ENCODE results near the gene KCNJ16. TPM values are rescaled to one million over a fixed set of nuclear protein-coding genes. Genes with fewer than 3 reads are reported as not detected.

KCNJ16 gene
- under 1 TPM in 1 of 2 donors, not detected in 1; 0.24 TPM for total RNA-seq
- not detected for polyA plus RNA-seq
- long read RNA-seq, donor 1, result 0 reads
- long read RNA-seq, donor 2, result 0 reads

DNA sequence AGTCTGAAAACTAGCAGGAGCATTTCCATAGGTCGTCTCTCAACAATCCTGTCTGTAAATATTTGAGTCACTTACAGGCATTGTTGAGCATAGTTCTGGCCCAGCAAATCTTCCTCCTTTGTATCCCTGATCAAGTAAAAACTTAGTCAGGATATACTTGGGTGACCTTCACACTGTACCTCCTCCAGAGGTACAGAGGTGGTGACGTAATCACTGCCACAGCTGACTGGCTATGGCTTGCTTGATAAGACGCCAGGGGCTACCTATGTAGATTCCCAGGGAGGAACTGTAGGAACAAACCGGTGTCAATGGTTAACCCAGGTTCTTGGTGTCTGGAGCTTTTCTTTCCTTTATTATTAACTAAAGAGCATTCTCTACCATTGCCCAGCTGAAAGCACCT lies at the start of gene KCNJ16:
Gene KCNJ16 (plus strand): TSS at position 270 of the 400 bp plus-strand sequence. CDS start 56,863 bp downstream, outside the sequence.
- 60 to 78% methylated on average over 4 of the region's 4 CpGs for whole genome bisulfite sequencing, 2 donors
- H3K36me3 ChIP-seq (ENCODE audit: control insufficient read depth in 1 of 2, insufficient read depth in 2 of 2, low read length in 1 of 2), result no peaks in the 10 kb centered on the region
- ATAC-seq (ENCODE audit: low FRiP score) (no peak), DNase-seq (no peak)
- no peaks in the 10 kb centered on the region for H3K27me3 ChIP-seq (ENCODE audit: control insufficient read depth in 1 of 2, insufficient read depth in 2 of 2, low read length in 1 of 2)
- no peak within 1 kb of the TSS for H3K4me3 ChIP-seq (ENCODE audit: low read length in 2 of 2)
- no peaks in the 10 kb centered on the region for H3K4me1 ChIP-seq (ENCODE audit: control insufficient read depth in 1 of 2, insufficient read depth in 2 of 2, low read length in 2 of 2)
- no peak within 1 kb of the TSS for H3K27ac ChIP-seq (ENCODE audit: low read depth in 1 of 2, low read length in 2 of 2)
- intact Hi-C loops (cut with DNase I), result no loop called here
- no peaks in the 10 kb centered on the region for H3K9me3 ChIP-seq (ENCODE audit: control insufficient read depth, low read length)

DNA sequence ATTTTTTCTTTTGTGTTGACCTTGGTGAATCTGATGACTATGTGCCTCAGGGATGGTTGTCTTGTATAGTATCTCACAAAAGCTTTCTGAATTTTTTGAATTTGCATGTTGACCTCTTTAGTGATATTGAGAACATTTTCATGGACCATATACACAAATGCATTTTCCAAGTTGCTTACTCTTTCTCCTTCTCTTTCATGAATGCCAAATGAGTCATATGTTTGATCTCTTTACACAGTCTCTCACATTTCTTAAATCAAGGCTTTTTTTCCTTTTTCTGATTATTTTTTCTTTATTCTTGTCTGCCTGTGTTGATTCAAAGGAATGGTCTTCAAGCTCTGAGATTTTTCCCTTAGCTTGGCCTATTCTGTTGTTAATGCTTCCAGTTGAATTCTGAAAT lies 46.6 kb upstream of the KCNJ16 start:
- H3K36me3 ChIP-seq (ENCODE audit: control insufficient read depth in 1 of 2, insufficient read depth in 2 of 2, low read length in 1 of 2), result no peaks in the 10 kb centered on the region
- no peak overlapping the region for H3K27ac ChIP-seq (ENCODE audit: low read depth in 1 of 2, low read length in 2 of 2)
- intact Hi-C loops (cut with DNase I), result no loop called here
- H3K4me1 ChIP-seq (ENCODE audit: control insufficient read depth in 1 of 2, insufficient read depth in 2 of 2, low read length in 2 of 2), result no peaks in the 10 kb centered on the region
- H3K9me3 ChIP-seq (ENCODE audit: control insufficient read depth, low read length), result no peaks in the 10 kb centered on the region
- no peaks in the 10 kb centered on the region for H3K27me3 ChIP-seq (ENCODE audit: control insufficient read depth in 1 of 2, insufficient read depth in 2 of 2, low read length in 1 of 2)
- ATAC-seq (ENCODE audit: low FRiP score) (no peak), DNase-seq (no peak)
- H3K4me3 ChIP-seq (ENCODE audit: low read length in 2 of 2), result no peak overlapping the region

DNA sequence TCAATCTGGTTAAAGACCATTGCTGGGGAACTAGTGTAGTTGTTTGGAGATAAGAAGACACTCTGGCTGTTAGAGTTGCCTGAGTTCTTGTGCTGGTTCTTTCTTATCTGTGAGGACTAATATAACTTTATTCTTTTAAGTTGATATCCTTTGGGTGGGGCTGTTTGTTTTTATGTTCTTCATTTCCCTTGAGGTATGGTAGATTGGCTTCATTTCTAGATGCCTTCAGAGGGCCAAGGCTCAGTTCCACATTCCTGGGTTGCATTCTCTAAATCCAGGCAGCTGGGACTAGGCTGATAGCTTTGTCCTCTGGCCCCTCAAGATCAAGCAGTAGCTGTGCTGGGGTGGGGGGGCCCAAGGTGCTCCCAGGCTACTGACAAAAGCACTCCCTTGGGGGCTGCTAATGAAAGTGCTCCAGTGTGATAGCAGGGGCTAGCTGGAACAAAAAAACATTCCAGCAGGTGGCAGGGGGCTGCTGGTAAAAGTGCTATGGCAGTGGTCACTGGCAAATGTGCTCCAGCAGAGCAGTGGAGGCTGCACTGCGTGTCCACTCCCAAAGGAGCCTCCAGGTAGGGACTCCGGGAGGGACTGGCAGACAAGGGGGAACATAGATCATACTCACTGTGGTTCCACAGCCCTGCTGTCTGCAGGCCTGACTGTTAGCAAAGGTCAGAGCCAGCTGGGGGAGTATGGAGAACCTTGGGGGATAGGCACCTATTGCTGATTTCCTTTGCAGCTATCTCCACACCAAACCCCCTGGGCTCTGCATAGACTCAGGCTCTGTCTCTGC lies 45.9 kb upstream of the KCNJ16 start:
- no peaks in the 10 kb centered on the region for H3K36me3 ChIP-seq (ENCODE audit: control insufficient read depth in 1 of 2, insufficient read depth in 2 of 2, low read length in 1 of 2)
- H3K4me3 ChIP-seq (ENCODE audit: low read length in 2 of 2), result no peak overlapping the region
- no peak overlapping the region for H3K27ac ChIP-seq (ENCODE audit: low read depth in 1 of 2, low read length in 2 of 2)
- WGBS, 2 donors, result 91 to 94% methylated on average over 2 of the region's 2 CpGs
- ATAC-seq (ENCODE audit: low FRiP score) (no peak), DNase-seq (no peak)
- H3K4me1 ChIP-seq (ENCODE audit: control insufficient read depth in 1 of 2, insufficient read depth in 2 of 2, low read length in 2 of 2), result no peaks in the 10 kb centered on the region
- no peaks in the 10 kb centered on the region for H3K9me3 ChIP-seq (ENCODE audit: control insufficient read depth, low read length)
- no peaks in the 10 kb centered on the region for H3K27me3 ChIP-seq (ENCODE audit: control insufficient read depth in 1 of 2, insufficient read depth in 2 of 2, low read length in 1 of 2)
- intact Hi-C loops (cut with DNase I), result no loop called here

- no peak overlapping the region for H3K4me3 ChIP-seq (ENCODE audit: low read length in 2 of 2)
- intact Hi-C loops (cut with DNase I), result no loop called here
- no peaks in the 10 kb centered on the region for H3K9me3 ChIP-seq (ENCODE audit: control insufficient read depth, low read length)
- H3K27ac ChIP-seq (ENCODE audit: low read depth in 1 of 2, low read length in 2 of 2), result no peak overlapping the region
- no peaks in the 10 kb centered on the region for H3K36me3 ChIP-seq (ENCODE audit: control insufficient read depth in 1 of 2, insufficient read depth in 2 of 2, low read length in 1 of 2)
- WGBS, 2 donors, result 85 to 90% methylated on average over 1 of the region's 1 CpG
- ATAC-seq (ENCODE audit: low FRiP score), result no peak
- no peaks in the 10 kb centered on the region for H3K27me3 ChIP-seq (ENCODE audit: control insufficient read depth in 1 of 2, insufficient read depth in 2 of 2, low read length in 1 of 2)
- H3K4me1 ChIP-seq (ENCODE audit: control insufficient read depth in 1 of 2, insufficient read depth in 2 of 2, low read length in 2 of 2), result no peaks in the 10 kb centered on the region
- no peak for DNase-seq
These were observed 44.7 kb upstream of the KCNJ16 start for GRCh38 chr17:70030371-70030770.

- ATAC-seq (ENCODE audit: low FRiP score), result no peak
- intact Hi-C loops (cut with DNase I), result no loop called here
- H3K4me1 ChIP-seq (ENCODE audit: control insufficient read depth in 1 of 2, insufficient read depth in 2 of 2, low read length in 2 of 2), result no peaks in the 10 kb centered on the region
These were observed 43.7 kb upstream of the KCNJ16 start for GRCh38 chr17:70031341-70031740.

DNA sequence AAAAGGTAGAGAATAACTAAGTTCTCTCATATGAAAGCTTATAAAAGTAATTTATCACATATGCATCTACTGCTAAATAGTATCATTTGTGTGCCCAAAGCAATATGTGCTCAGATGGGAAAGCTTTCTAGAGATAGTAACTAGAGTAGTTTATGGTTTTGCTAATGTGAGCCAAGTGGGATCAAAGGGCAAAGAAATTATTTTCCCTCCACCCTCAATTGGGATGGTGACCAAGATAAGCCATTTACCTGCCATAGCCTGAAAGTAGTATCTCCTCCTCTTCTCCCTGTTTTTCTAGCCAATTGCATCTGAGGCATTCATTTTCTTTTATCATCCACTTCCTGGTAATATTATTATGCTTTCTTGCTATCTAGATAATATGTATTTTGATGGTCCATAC lies 41.9 kb upstream of the KCNJ16 start:
- H3K36me3 ChIP-seq (ENCODE audit: control insufficient read depth in 1 of 2, insufficient read depth in 2 of 2, low read length in 1 of 2), result no peaks in the 10 kb centered on the region
- ATAC-seq (ENCODE audit: low FRiP score) (no peak), DNase-seq (no peak)
- no peak overlapping the region for H3K4me3 ChIP-seq (ENCODE audit: low read length in 2 of 2)
- intact Hi-C loops (cut with DNase I), result no loop called here
- H3K27me3 ChIP-seq (ENCODE audit: control insufficient read depth in 1 of 2, insufficient read depth in 2 of 2, low read length in 1 of 2), result no peaks in the 10 kb centered on the region
- H3K27ac ChIP-seq (ENCODE audit: low read depth in 1 of 2, low read length in 2 of 2), result no peak overlapping the region
- no peaks in the 10 kb centered on the region for H3K4me1 ChIP-seq (ENCODE audit: control insufficient read depth in 1 of 2, insufficient read depth in 2 of 2, low read length in 2 of 2)
- no peaks in the 10 kb centered on the region for H3K9me3 ChIP-seq (ENCODE audit: control insufficient read depth, low read length)

More at GRCh38 chr17:70031341-70031740, 43.7 kb upstream of the KCNJ16 start:
- Histone ChIP-seq H3K36me3 (ENCODE audit: control insufficient read depth in 1 of 2, insufficient read depth in 2 of 2, low read length in 1 of 2) (no peaks in the 10 kb centered on the region), H3K27me3 (ENCODE audit: control insufficient read depth in 1 of 2, insufficient read depth in 2 of 2, low read length in 1 of 2) (no peaks in the 10 kb centered on the region), H3K9me3 (ENCODE audit: control insufficient read depth, low read length) (no peaks in the 10 kb centered on the region), H3K4me3 (ENCODE audit: low read length in 2 of 2) (no peak overlapping the region), H3K27ac (ENCODE audit: low read depth in 1 of 2, low read length in 2 of 2) (no peak overlapping the region)
- DNase-seq, result no peak

DNA sequence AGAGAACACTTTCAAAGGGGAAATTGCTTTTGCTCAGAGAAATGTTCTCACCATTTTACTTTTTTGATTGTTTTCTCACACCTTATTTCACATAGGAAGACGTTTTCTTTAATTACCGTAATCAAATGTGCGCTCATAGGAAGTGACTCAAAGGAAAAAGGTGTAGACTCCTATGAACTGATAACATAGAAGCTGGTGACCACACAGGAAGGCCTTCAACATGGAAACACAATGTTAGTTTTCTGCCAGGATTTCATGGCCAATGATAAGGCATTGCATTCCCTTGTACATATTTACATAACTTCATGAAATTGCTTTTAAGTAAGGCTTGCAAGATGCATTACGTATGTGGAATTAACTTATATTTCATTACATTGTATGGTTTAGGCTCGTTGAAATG lies 40.9 kb upstream of the KCNJ16 start:
- no peaks in the 10 kb centered on the region for H3K27me3 ChIP-seq (ENCODE audit: control insufficient read depth in 1 of 2, insufficient read depth in 2 of 2, low read length in 1 of 2)
- no peak for ATAC-seq (ENCODE audit: low FRiP score)
- H3K36me3 ChIP-seq (ENCODE audit: control insufficient read depth in 1 of 2, insufficient read depth in 2 of 2, low read length in 1 of 2), result no peaks in the 10 kb centered on the region
- H3K4me3 ChIP-seq (ENCODE audit: low read length in 2 of 2), result no peak overlapping the region
- no peaks in the 10 kb centered on the region for H3K9me3 ChIP-seq (ENCODE audit: control insufficient read depth, low read length)
- 78 to 84% methylated on average over 5 of the region's 5 CpGs for WGBS, 2 donors
- DNase-seq, result no peak
- intact Hi-C loops (cut with DNase I), result no loop called here
- H3K27ac ChIP-seq (ENCODE audit: low read depth in 1 of 2, low read length in 2 of 2), result no peak overlapping the region
- H3K4me1 ChIP-seq (ENCODE audit: control insufficient read depth in 1 of 2, insufficient read depth in 2 of 2, low read length in 2 of 2), result no peaks in the 10 kb centered on the region

DNA sequence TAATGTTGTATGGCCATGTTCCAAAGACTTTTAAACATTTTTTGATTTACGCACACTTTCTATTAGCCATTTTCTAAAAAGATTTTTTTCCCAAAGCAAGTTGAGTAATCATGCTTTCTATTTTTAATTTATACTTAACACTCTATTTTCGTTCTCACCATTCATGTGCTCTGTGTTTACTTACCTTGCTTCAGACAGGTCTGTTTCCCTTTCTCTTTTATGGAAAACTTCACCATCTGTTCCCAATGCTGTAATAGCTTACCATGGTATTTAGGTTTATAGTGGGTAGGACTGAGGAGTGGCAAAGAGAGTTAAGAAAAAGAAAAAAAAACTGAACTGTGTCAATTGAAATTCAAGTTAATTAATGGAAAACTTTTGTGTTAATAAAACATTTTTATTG lies 37.5 kb upstream of the KCNJ16 start:
- intact Hi-C loops (cut with DNase I), result no loop called here
- DNase-seq, result no peak
- 37 to 44% methylated on average over 2 of the region's 2 CpGs for WGBS, 2 donors

DNA sequence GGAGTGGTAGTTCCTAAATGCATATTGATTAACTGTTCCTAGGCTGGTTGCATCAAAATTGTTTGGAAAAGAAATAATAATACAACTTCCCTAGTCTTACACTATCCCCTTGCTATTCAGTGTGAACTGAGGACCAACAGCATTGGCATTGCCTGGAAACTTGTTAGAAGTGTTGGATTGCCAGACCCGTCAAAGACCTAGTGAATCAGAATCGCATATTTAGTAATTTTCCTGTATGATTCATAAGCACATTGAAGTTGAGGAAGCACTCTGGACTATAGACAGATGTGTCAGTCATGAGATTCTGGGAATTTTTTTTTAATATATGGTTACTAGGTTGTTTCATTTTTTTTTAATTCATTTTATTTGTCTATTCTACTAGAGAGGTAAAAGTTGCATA lies 34.7 kb upstream of the KCNJ16 start:
- Histone ChIP-seq H3K9me3 (ENCODE audit: control insufficient read depth, low read length) (no peaks in the 10 kb centered on the region), H3K4me1 (ENCODE audit: control insufficient read depth in 1 of 2, insufficient read depth in 2 of 2, low read length in 2 of 2) (no peaks in the 10 kb centered on the region), H3K4me3 (ENCODE audit: low read length in 2 of 2) (no peak overlapping the region), H3K27me3 (ENCODE audit: control insufficient read depth in 1 of 2, insufficient read depth in 2 of 2, low read length in 1 of 2) (no peaks in the 10 kb centered on the region), H3K36me3 (ENCODE audit: control insufficient read depth in 1 of 2, insufficient read depth in 2 of 2, low read length in 1 of 2) (no peaks in the 10 kb centered on the region), H3K27ac (ENCODE audit: low read depth in 1 of 2, low read length in 2 of 2) (no peak overlapping the region)
- DNase-seq, result no peak
- ATAC-seq (ENCODE audit: low FRiP score), result no peak
- intact Hi-C loops (cut with DNase I), result no loop called here
- 82 to 83% methylated on average over 2 of the region's 2 CpGs for WGBS, 2 donors

More for the DNA sequence above, 37.5 kb upstream of the KCNJ16 start:
- Histone ChIP-seq H3K9me3 (ENCODE audit: control insufficient read depth, low read length) (no peaks in the 10 kb centered on the region), H3K4me3 (ENCODE audit: low read length in 2 of 2) (no peak overlapping the region), H3K27me3 (ENCODE audit: control insufficient read depth in 1 of 2, insufficient read depth in 2 of 2, low read length in 1 of 2) (no peaks in the 10 kb centered on the region), H3K4me1 (ENCODE audit: control insufficient read depth in 1 of 2, insufficient read depth in 2 of 2, low read length in 2 of 2) (no peaks in the 10 kb centered on the region), H3K27ac (ENCODE audit: low read depth in 1 of 2, low read length in 2 of 2) (no peak overlapping the region), H3K36me3 (ENCODE audit: control insufficient read depth in 1 of 2, insufficient read depth in 2 of 2, low read length in 1 of 2) (no peaks in the 10 kb centered on the region)
- ATAC-seq (ENCODE audit: low FRiP score), result no peak

Data from aorta (tissue), 5 donors.